Measurements from ENCODE around the gene THOC6. TPM values are rescaled to one million over a fixed set of nuclear protein-coding genes. Genes with fewer than 3 reads are reported as not detected.

THOC6 gene
- total RNA-seq, 1 experiment from 2014 or later = 56.7 TPM

DNA sequence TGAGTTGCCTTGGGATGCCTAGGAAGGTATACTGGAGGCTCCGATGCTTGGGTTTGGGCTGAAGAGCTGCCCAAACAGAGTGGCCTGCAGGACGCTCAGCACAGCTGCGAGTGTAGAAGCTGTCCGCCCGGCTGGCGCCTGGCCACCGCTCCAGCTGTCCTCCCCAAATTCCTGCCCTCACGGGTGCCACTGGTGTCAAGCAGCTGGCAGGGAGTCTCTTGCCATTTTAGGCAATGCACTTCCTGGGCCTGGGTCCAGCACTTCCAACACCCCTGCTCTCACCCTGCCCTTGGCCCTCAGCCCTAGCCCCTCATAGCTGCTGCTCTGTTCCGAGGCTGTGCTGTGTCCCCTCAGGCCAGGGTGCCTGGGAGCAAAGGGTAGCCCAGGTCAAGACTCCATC, 38.4 kb upstream of the THOC6 start:
- BruUV-seq (replicated peaks) = no TSS peak
- CTCF ChIA-PET = no interaction called here
- TF ChIP-seq POLR2AphosphoS5 (IDR thresholded peaks at IDR 0.05; ENCODE audit: low read depth, low read length) (no peak), SIN3A (IDR thresholded peaks at IDR 0.05; ENCODE audit: borderline replicate concordance, insufficient read depth, low read depth, low read length) (no peak), TCF7L2 (IDR thresholded peaks at IDR 0.05; ENCODE audit: low read depth, low read length) (no peak)
- TF ChIP-seq, protein P1, sequence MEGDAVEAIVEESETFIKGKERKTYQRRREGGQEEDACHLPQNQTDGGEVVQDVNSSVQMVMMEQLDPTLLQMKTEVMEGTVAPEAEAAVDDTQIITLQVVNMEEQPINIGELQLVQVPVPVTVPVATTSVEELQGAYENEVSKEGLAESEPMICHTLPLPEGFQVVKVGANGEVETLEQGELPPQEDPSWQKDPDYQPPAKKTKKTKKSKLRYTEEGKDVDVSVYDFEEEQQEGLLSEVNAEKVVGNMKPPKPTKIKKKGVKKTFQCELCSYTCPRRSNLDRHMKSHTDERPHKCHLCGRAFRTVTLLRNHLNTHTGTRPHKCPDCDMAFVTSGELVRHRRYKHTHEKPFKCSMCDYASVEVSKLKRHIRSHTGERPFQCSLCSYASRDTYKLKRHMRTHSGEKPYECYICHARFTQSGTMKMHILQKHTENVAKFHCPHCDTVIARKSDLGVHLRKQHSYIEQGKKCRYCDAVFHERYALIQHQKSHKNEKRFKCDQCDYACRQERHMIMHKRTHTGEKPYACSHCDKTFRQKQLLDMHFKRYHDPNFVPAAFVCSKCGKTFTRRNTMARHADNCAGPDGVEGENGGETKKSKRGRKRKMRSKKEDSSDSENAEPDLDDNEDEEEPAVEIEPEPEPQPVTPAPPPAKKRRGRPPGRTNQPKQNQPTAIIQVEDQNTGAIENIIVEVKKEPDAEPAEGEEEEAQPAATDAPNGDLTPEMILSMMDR (IDR thresholded peaks at IDR 0.05) = no peak
- TF ChIP-seq, protein P2, sequence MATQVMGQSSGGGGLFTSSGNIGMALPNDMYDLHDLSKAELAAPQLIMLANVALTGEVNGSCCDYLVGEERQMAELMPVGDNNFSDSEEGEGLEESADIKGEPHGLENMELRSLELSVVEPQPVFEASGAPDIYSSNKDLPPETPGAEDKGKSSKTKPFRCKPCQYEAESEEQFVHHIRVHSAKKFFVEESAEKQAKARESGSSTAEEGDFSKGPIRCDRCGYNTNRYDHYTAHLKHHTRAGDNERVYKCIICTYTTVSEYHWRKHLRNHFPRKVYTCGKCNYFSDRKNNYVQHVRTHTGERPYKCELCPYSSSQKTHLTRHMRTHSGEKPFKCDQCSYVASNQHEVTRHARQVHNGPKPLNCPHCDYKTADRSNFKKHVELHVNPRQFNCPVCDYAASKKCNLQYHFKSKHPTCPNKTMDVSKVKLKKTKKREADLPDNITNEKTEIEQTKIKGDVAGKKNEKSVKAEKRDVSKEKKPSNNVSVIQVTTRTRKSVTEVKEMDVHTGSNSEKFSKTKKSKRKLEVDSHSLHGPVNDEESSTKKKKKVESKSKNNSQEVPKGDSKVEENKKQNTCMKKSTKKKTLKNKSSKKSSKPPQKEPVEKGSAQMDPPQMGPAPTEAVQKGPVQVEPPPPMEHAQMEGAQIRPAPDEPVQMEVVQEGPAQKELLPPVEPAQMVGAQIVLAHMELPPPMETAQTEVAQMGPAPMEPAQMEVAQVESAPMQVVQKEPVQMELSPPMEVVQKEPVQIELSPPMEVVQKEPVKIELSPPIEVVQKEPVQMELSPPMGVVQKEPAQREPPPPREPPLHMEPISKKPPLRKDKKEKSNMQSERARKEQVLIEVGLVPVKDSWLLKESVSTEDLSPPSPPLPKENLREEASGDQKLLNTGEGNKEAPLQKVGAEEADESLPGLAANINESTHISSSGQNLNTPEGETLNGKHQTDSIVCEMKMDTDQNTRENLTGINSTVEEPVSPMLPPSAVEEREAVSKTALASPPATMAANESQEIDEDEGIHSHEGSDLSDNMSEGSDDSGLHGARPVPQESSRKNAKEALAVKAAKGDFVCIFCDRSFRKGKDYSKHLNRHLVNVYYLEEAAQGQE (IDR thresholded peaks at IDR 0.05; ENCODE audit: insufficient read depth in 1 of 2, low read depth in 2 of 2, low read length in 1 of 2) = no peak
- Histone ChIP-seq H3K27ac (ENCODE audit: low read length) (no peak overlapping the region), H3K36me3 (ENCODE audit: control insufficient read depth, insufficient read depth, low read length) (no peaks in the 10 kb centered on the region), H3K27me3 (ENCODE audit: control insufficient read depth, insufficient read depth, low read length) (no peaks in the 10 kb centered on the region), H3K4me3 (ENCODE audit: low read depth in 2 of 2, low read length in 2 of 2) (no peak overlapping the region), H3K4me1 (ENCODE audit: control insufficient read depth, insufficient read depth, low read length) (peaks cover 20% of the 10 kb centered on the region), H3K9me3 (ENCODE audit: control insufficient read depth, insufficient read depth, low read depth, low read length) (no peaks in the 10 kb centered on the region)
- DNase-seq (ENCODE audit: low read depth, low spot score) (no peak), ATAC-seq (no peak)
- POLR2A ChIA-PET = interaction anchor here (0.5 kb wide), 1 partner anchor 53 kb away, joined by 3 read pairs; no protein-coding TSS in a partner anchor
- in situ Hi-C loops (cut with HindIII; ENCODE audit: low pct_unique_long_range_greater_than_20kb, low sequenced_read_pairs) (no loop called here), intact Hi-C loops (cut with micrococcal nuclease; ENCODE audit: unreplicated experiment) (no loop called here)

DNA sequence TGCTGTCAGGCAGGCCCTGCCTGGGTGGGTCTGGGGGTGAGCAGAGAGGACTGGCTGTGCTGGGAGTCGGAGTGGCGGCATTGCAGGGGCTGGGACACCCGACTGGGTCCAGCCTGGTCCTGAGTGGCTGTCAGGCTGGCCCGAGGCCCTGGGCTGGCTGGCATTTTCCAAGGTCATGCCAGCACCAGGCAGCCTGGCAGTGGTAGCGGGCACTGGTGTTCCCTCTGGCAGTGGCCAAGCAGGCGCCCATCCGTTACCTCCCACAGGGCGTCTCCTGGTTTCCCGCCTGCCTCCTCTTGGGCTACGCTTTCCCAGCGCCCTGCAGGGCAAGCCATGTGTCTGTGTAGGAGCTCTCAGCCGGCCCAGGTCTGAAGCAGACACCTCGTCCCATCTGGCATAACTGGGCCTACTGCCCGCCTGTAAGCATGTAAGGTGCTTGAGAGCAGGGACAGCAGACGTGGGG, 37.9 kb upstream of the THOC6 start:
- Histone ChIP-seq H3K27ac (ENCODE audit: low read length) (no peak overlapping the region), H3K9me3 (ENCODE audit: control insufficient read depth, insufficient read depth, low read depth, low read length) (no peaks in the 10 kb centered on the region), H3K36me3 (ENCODE audit: control insufficient read depth, insufficient read depth, low read length) (no peaks in the 10 kb centered on the region), H3K4me1 (ENCODE audit: control insufficient read depth, insufficient read depth, low read length) (peaks cover 16% of the 10 kb centered on the region), H3K4me3 (ENCODE audit: low read depth in 2 of 2, low read length in 2 of 2) (no peak overlapping the region), H3K27me3 (ENCODE audit: control insufficient read depth, insufficient read depth, low read length) (no peaks in the 10 kb centered on the region)
- intact Hi-C loops (cut with micrococcal nuclease; ENCODE audit: unreplicated experiment) (no loop called here), in situ Hi-C loops (cut with HindIII; ENCODE audit: low pct_unique_long_range_greater_than_20kb, low sequenced_read_pairs) (no loop called here)
- TF ChIP-seq TCF7L2 (IDR thresholded peaks at IDR 0.05; ENCODE audit: low read depth, low read length) (no peak), POLR2AphosphoS5 (IDR thresholded peaks at IDR 0.05; ENCODE audit: low read depth, low read length) (no peak), SIN3A (IDR thresholded peaks at IDR 0.05; ENCODE audit: borderline replicate concordance, insufficient read depth, low read depth, low read length) (no peak)
- TF ChIP-seq, protein P2 (IDR thresholded peaks at IDR 0.05; ENCODE audit: insufficient read depth in 1 of 2, low read depth in 2 of 2, low read length in 1 of 2) = no peak
- TF ChIP-seq, protein P1 (IDR thresholded peaks at IDR 0.05) = no peak
- POLR2A ChIA-PET = interaction anchor here (0.5 kb wide), 1 partner anchor 54 kb away, joined by 3 read pairs; no protein-coding TSS in a partner anchor
- CTCF ChIA-PET = interaction anchor here (0.6 kb wide), 1 partner anchor 65 kb away, joined by 3 read pairs; no protein-coding TSS in a partner anchor
- no peak for DNase-seq (ENCODE audit: low read depth, low spot score)
- BruUV-seq (replicated peaks) = no TSS peak
- no peak for ATAC-seq
